ENCODE data around the gene USP48.
"Not testable (repeated sequence)": the region's sequence is repeated elsewhere in the genome, so short reads cannot be mapped to it uniquely, and the experiment has no call there.

The USP48 gene

DNA sequence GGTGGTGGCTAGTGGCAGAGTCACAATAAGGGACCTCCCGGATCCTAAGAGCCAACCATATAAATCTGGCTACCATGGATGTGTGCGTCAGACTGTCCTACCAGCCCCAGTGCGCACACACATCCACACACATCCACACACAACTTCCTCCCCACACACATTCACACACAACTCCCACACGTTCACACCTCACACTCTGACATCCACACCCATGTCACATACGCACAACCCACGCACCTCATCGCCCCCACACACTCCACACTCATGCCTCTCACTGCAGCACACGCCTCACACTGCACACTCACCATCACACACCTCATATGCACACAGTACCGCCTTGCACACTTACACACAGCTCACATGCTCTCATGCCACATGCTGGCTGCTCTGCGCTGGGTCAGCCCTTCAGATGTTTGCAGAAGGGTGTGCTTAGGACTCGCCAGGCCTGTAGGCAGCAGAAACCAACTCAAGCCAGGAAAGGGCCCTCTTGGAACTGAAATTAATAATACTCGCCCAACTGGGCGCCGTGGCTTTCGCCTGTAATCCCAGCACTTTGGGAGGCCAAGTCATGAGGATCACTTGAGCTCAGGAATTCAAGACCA, 32.1 kb upstream of the USP48 start:
- in situ Hi-C loops (cut with HindIII; ENCODE audit: low sequenced_read_pairs): loop anchor here (5.0 kb wide), 1 partner anchor 88 kb away; no protein-coding TSS in a partner anchor

DNA sequence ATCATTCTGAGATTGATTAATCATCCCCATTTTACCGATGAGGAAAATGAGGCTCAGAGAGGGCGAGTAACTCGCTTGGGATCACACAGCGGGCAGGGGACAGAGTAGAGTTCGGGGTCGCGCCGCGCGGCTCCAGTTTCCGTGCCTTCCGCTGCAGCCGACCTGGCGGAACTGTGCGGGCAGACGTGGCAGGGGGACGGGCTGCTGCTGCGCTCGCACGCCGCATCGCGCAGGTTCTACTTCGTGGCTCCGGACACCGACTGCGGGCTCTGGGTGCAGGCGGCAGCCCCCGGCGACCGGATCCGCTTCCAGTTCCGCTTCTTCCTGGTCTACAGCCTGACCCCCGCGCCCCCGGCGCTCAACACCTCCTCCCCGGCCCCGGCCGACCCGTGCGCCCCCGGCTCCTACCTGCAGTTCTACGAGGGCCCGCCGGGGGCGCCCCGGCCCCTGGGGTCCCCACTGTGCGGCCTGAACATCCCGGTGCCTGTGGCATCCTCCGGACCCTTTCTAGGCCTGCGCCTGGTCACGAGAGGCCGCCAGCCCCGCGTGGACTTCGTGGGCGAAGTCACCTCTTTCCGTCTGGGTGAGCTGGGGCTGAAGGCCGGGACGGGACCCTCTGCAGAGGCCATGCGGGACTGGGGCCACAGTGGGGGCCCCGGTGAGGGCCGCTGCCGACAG, 31.4 kb upstream of the USP48 start:
- in situ Hi-C loops (cut with HindIII; ENCODE audit: low sequenced_read_pairs): loop anchor here (5.0 kb wide), 1 partner anchor 87 kb away; no protein-coding TSS in a partner anchor

DNA sequence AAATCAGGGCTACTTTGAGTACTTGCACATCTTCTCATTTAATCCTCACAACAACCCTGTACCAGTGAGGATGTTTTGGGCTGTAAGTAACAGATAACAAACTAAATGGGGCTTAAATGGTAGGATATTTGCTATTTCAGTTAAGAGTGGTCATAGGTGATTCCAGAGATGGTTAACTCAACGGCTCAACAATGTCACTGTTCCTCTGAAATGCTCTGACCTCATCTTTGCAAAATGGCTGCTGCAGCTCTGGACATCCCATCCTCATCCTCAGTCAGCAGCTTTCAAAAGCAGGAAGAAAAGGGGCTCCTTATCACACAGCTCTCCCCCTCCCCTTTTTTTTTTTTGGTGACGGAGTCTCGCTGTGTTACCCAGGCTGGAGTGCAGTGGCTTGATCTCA, 30.6 kb upstream of the USP48 start:
- in situ Hi-C loops (cut with HindIII; ENCODE audit: low sequenced_read_pairs): loop anchor here (5.0 kb wide), 1 partner anchor 86 kb away; no protein-coding TSS in a partner anchor

DNA sequence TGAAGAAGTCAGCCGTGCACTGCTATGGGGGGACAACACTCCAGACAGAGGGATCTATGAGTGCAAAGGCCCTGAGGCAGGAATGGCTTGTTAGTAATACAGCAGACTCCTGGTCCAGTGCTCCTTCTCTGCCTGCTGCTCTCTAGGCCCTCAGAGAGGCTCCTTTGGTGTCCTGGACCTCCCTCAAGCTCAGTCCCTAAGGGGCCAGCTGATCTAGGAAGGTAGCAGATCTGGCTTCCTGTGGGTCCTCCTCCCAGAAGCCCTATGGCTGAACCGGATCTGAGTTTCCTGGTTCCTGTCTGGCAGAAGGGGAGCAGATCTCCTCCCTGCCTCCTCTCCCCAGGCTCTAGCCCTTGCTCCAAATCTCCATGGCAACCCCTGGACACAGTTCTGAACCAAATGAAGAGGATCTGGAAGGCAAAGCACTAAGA, 28.9 kb upstream of the USP48 start, which contains the start of gene LDLRAD2:
TSS of gene LDLRAD2 (plus strand) at position 391 of the 431 bp plus-strand sequence. CDS start 187 bp downstream, outside the sequence.
- in situ Hi-C loops (cut with HindIII; ENCODE audit: low sequenced_read_pairs): loop anchor here (5.0 kb wide), 1 partner anchor 85 kb away; no protein-coding TSS in a partner anchor

DNA sequence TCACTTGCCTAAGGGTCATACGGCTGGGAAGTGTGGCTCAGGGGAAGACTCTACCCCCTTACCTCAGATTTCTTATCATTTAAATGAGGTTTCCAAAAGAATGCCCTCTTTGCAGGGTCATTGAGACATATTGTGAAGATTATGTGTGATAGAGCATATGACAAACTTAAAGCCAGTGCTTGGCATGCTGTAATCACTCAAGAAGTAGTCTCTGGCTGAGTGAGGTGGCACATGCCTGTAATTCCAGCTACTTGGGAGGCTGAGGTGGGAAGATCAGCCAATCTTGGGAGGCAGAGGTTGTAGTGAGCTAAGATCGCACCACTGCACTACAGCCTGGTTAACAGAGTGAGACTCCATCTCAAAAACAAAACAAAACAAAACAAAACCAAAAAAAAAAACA, 21.6 kb upstream of the USP48 start:
- in situ Hi-C loops (cut with HindIII; ENCODE audit: low sequenced_read_pairs): loop anchor here (10.0 kb wide), 2 partner anchors 50 to 390 kb away; no protein-coding TSS in a partner anchor

DNA sequence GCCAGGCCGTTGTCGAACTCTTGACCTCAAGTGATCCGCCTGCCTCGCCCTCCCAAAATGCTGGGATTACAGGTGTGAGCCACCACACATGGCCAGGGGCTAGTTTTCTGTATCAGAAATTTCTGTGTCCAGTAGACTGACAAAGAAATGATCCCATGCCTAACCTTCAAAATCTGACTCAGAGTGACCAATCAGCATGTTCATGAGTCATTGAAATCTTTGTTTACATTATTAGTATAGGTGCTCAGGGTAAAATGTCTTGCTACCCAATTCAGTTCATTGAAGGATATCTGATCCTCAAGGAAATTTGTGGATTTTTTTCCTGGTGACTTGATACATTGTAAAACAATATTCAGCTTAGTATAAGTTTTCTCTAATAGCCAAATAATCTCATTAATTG, 18.2 kb upstream of the USP48 start:
- in situ Hi-C loops (cut with HindIII; ENCODE audit: low sequenced_read_pairs): loop anchor here (10.0 kb wide), 2 partner anchors 54 to 394 kb away; no protein-coding TSS in a partner anchor

DNA sequence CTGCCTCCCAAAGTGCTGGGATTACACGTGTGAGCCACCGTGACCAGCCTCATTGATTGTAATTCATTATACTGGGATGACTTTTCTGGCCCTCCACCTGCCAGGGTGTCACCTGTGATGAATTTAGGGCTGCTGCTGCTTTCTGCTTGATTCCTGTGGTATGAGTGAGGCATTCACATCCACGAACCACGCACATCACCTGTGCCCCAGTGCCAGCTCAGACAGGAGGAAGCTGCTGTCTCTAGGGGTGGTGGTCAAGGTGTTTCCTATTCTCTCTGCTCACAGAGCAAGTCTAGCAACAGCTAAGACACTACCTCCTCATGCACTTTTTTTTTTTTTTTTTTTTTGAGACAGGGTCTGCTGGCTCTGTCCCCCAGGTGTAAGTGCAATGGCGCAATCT, 16.8 kb upstream of the USP48 start:
- in situ Hi-C loops (cut with HindIII; ENCODE audit: low sequenced_read_pairs): loop anchor here (10.0 kb wide), 2 partner anchors 55 to 395 kb away; no protein-coding TSS in a partner anchor

DNA sequence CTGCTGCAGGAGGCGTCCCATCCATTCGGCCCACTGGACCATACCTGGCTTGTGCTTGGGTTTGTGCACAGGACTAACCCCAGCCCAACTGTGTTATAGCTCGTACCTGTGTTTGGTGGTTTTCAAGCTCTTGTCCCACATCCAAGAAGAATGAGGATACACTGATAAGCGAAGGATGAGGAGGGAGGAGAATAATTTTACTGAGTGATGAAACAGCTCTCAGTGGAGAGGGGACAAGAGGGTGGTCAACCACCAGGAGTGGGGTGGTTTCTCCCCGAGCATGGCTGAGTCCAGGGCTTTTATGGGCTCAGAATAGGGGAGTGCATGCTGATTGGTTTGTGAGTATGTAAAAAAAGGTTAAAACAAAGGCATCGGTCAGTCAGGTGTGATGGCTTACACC, 12.1 kb upstream of the USP48 start:
- in situ Hi-C loops (cut with HindIII; ENCODE audit: low sequenced_read_pairs): no loop called here

DNA sequence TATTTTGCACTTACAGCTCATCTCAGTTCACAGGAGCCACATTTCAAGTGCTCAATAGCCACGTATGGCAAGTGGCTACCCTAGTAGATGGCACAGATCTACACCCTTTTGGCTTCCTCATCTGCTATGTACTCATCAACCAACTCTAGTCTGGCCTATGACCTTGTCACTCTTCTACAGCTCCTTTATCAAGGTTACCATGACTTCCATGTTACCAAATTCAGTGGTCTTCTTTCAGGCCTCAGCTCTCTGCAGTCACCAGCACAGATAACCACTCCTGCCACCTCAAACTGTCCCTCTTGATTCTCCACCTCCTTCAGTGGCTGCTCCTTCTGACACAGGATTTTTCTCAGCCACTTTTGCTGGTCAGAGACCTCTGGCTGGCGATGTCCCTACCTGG, 11.7 kb upstream of the USP48 start:
- in situ Hi-C loops (cut with HindIII; ENCODE audit: low sequenced_read_pairs): no loop called here

DNA sequence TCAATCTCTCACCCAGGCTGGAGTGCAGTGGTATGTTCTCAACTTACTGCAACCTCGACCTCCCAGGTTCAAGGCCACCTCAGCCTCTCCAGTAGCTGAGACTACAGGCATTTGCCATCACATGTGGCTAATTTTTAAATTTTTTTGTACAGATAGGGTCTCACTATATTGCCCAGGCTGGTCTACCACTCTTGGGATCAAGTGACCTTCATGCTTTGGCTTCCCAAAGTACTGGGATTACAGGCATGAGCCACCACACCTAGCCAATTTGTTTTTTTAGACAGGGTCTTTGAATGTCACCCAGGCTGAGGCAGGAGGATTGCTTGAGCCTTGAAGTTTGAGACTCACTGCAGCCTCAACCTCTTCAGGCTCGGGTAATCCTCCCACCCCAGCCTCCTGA, 10.2 kb upstream of the USP48 start:
- in situ Hi-C loops (cut with HindIII; ENCODE audit: low sequenced_read_pairs): no loop called here

DNA sequence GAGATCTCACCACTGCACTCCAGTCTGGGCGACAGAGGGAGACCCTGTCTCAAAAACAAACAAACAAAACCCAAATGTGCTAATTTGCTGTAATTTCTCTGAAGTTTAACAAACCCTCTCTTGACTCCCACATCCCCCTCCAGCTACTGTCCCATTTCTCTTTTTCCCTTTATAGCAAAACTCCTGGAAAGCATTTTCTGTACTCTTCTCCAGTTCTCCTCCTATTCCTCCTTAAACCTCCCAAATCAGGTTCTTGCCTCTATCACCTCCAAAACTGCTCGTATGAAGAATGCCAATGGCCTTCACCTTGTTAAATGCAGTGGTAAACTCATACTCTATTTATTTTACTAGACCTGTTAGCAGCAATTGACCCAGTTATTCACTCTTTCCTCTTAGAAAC, 3.7 kb upstream of the USP48 start:
- in situ Hi-C loops (cut with HindIII; ENCODE audit: low sequenced_read_pairs): no loop called here

DNA sequence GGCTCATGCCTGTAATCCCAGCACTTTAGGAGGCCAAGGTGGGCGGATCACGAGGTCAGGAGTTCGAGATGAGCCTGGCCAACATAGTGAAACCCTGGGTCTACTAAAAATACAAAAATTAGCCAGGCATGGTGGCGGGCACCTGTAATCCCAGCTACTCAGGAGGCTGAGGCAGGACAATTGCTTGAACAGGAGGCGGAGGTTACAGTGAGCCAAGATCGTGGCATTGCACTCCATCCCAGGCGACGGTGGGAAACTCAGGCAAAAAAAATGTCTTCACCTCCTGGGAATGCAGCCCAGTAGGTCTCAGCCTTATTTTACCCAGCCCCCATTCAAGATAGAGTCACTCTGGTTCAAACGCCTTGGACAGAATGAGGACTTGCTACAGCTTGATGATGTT, 2.8 kb upstream of the USP48 start:
- in situ Hi-C loops (cut with HindIII; ENCODE audit: low sequenced_read_pairs): not testable (repeated sequence)

DNA sequence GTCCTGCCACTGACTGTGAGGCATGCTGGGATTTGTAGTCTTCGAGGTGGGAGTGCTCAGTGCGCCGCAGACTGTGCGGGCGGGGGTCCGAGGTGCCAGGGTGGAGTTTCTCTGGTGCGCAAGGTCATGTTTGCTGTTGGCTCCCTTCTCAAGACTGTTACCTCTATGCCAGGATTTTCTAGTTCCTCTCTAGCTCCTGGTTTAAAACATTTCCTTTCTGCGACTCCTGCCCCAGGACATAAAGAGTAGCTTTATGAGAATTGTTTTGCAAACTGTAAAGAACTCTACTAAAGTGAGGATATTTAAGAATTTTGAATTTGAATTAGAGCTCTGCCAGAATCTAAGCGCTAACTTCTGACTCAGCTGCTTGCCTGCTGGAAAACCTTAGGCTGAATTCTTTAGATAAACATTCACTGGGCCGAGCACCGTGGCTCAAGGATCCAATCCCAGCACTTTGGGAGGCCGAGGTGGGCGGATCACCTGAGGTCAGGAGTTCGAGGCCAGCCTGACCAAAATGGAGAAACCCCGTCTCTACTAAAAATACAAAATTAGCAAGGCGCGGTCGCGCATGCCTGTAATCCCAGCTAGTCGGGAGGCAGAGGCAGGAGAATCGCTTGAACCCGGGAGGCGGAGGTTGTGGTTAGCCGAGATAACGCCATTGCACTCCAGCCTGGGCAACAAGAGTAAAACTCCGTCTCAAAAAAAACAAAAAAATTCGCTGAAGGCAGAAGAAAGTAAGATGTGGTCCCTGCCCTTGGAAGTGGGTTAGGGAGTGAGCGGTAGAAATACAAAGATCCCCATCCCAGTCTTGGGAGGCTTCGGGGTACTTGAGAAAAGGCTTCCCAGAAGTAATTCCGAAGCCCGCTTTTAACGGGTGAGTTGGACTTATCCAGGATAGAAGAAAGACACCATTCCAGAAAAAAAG, 992 bp upstream of the USP48 start:
- in situ Hi-C loops (cut with HindIII; ENCODE audit: low sequenced_read_pairs): loop anchor here (5.0 kb wide), 1 partner anchor 103 kb away; no protein-coding TSS in a partner anchor

DNA sequence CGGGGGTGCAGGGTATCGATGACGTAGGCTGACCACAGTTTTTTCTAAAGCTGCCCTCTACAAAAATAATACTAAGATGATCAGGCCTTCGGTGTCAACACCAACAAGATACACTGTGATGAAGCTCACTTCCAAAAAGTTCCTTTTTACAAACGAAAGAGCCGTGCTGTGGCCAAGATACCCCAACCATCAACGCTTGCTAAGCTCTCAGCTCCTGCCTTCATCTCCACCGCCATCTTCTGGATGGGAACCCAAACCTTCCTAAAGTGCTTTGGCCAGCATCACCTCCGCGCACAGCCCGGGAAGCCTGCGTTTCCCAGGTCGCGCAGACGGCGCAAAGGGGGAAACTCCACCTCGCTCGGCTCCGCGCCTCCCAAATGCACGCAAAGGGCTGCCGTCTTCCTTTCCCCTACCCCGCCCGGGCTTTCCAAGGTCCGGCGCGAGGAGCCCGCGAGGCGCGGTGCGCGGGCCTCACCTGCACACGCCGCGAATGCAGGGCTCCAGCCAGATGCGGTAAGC, 541 bp downstream of the USP48 start:
- in situ Hi-C loops (cut with HindIII; ENCODE audit: low sequenced_read_pairs): loop anchor here (5.0 kb wide), 1 partner anchor 105 kb away; no protein-coding TSS in a partner anchor

DNA sequence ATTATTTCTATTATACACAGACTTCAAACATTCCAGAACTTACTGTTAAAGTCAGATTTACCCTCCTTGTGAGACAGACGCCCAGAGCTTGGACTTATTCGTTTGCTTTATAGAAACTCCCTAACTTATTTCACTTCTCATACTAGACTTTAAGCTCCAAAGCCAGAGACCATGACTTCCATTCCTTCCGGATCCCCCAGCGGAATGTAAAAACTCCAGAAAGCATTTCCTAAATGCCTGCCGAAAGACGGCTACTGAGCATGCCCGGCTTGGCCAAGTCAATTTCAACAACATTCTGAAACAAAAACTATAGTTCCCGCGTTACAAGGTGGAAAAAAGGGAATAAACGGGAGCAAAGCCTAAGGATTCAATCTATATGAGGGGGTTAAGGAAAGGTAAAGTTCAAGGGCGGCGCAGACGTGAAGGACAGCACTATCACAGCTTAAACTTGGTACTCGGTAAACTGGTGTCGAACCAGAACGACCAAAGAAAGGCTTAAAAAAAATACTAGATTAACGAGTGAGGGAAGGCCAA, 1.1 kb downstream of the USP48 start:
- in situ Hi-C loops (cut with HindIII; ENCODE audit: low sequenced_read_pairs): loop anchor here (5.0 kb wide), 1 partner anchor 105 kb away; no protein-coding TSS in a partner anchor

DNA sequence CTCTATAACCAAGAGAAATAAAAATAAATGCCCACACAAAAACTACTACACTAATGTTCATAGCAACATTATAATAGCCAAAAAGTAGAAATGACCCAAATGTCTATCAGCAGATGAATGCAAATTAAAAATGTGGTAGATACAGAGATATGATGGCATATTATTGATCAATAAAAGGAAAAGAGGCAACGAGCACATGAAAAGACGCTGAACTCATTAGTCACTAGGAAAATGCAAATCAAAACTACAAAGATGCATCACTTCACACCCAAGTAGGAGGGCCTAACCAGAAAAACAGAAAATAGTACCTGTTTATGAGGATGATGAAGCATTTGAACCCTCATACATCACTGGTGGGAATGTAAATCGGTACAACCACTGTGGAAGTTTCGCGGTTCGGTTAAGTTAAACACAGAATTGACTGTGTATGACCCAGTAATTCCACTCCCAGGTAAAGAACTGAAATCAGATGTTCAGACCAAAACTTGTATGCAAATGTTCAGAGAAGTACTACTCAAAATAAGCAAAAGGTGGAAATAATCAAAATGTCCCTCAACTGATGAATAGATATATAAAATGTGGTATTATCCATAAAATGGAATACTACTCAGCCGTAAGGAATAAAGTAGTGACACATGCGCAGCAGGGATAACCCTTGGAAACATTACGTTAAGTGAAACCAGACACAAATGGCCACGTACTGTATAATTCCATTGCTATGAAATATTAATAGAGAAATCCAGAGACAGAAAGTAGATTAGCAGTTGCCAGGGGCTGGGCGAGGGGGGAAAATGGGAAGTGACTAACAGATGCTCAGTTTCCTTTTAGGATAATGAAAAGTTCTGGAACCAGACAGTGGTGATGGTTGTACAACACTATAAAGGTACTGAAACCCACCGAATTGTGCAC, 3.1 kb downstream of the USP48 start:
- in situ Hi-C loops (cut with HindIII; ENCODE audit: low sequenced_read_pairs): loop anchor here (5.0 kb wide), 1 partner anchor 107 kb away; no protein-coding TSS in a partner anchor

DNA sequence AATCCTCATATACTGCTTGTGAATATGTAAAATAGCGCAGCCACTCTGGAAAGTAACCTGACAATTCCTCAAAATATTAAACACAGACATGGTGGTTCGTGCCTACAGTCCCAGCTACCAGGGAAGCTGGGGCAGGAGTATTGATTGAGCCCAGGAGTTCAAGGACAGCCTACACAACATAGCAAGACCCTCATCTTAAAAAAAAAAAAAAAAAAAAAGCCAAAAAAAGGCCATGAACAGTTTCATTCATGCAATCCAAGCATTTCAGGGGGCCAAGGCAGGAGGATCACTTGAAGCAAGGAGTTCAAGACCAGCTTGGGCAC, 4.6 kb downstream of the USP48 start:
- in situ Hi-C loops (cut with HindIII; ENCODE audit: low sequenced_read_pairs): no loop called here

DNA sequence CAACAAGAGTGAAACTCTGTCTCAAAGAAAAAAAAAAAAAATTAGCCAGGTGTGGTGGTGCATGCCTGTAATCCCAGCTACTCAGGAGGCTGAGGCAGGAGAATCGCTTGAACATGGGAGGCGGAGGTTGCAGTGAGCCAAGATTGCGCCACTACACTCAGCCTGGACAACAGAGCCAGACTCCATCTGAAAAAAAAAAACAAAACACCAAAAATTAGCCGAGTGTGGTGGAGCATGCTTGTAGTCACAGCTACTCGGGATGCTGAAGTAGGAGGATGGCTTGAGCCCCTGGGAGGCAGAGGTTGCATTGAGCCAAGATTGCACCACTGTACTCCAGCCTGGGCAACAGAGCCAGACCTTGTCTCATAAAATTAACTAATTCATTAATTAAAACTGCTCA, 6.0 kb downstream of the USP48 start:
- in situ Hi-C loops (cut with HindIII; ENCODE audit: low sequenced_read_pairs): not testable (repeated sequence)

DNA sequence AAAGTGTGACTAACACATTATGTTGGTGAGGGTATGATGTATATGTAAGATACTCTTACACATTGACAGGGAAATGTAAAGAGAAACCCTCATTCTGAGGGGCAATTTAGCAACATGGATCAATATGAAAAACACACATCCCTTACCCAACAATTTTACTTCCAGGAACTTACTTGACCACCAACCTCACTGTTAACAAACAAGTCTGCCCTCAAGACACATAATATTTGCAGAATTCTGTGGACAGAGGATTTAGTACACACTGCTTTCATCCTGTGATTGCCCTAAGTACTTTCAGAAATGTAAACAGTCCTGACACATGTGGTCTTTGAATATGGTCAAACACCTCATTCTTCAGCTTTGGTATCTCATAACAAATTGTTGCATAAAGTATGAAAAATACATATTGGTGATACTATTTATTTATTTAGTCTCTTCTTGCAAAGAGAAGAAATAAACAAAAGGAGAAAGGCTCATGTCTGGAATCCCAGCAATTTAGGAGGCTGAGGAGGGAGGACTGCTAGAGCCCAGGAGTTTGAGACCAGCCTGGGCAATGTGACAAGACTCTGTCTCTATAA, 6.9 kb downstream of the USP48 start:
- in situ Hi-C loops (cut with HindIII; ENCODE audit: low sequenced_read_pairs): no loop called here

All from endothelial cell of hepatic sinusoid (primary cell).